ENCODE results near the gene AUH.

Gene AUH

GRCh38 chr9:91407580-91408318 is 46.0 kb upstream of the AUH start:
- Histone ChIP-seq H4K20me1 (ENCODE audit: insufficient read depth, low read length) (0 out of 2 replicates have a peak, but pooled peaks cover 3% of the 10 kb centered on the region), H3K27ac (ENCODE audit: low read length) (no peak overlapping the region), H3K79me2 (ENCODE audit: low read length) (no peaks in the 10 kb centered on the region), H3K36me3 (replicated peaks; ENCODE audit: low read depth, low read length) (no peaks in the 10 kb centered on the region), H3K27me3 (ENCODE audit: low read depth, low read length) (peaks cover 14% of the 10 kb centered on the region), H3K9ac (ENCODE audit: low read length) (no peak overlapping the region), H3K9me3 (ENCODE audit: insufficient read depth, low read length) (no peaks in the 10 kb centered on the region), H3K4me2 (ENCODE audit: low read length) (no peak overlapping the region), H3K4me3 (ENCODE audit: low read length) (no peak overlapping the region), H3K4me1 (ENCODE audit: low read length) (no peaks in the 10 kb centered on the region), H2AFZ (ENCODE audit: low read depth, low read length) (no peak overlapping the region)
- TF ChIP-seq, protein P1, sequence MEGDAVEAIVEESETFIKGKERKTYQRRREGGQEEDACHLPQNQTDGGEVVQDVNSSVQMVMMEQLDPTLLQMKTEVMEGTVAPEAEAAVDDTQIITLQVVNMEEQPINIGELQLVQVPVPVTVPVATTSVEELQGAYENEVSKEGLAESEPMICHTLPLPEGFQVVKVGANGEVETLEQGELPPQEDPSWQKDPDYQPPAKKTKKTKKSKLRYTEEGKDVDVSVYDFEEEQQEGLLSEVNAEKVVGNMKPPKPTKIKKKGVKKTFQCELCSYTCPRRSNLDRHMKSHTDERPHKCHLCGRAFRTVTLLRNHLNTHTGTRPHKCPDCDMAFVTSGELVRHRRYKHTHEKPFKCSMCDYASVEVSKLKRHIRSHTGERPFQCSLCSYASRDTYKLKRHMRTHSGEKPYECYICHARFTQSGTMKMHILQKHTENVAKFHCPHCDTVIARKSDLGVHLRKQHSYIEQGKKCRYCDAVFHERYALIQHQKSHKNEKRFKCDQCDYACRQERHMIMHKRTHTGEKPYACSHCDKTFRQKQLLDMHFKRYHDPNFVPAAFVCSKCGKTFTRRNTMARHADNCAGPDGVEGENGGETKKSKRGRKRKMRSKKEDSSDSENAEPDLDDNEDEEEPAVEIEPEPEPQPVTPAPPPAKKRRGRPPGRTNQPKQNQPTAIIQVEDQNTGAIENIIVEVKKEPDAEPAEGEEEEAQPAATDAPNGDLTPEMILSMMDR (IDR thresholded peaks at IDR 0.05; ENCODE audit: low read depth, low read length), result no peak
- no peak for TF ChIP-seq EZH2phosphoT487 (IDR thresholded peaks at IDR 0.05; ENCODE audit: low read depth)

DNA sequence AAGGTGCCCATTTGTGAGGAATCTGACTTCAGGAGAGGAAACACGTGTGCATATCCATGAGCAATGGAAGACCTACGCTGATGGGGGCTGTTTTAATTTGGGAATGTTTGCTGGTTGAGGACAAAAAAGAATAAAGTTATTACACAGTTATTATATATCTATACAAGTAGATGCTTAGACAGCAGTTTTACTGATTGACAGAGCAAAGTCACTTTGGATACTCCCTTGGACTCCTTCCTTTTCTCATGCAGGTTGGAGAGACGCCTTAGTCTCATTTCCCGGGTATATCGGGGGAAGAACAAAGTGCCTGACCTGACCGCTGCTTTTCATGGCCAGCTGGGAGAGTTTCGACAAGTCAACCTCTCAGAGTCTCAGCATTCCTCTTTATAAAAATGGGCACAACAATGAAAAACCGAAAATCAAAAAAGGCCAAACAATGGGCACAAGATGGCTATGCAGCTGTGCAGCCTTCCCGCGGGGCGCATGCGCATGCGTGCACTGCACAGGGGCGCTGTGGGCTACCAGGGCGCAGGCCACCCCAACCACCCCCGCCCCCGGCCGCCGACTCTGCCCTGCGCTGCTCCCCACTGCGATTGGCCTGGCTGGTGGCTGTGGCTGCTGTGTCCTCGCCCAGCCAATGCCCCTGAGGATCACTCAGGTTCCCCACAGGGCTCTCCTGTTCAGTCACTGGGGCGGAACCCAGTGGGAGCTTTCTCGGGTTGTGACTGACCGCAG is 43.8 kb upstream of the AUH start:
- Histone ChIP-seq H3K9ac (ENCODE audit: low read length) (no peak overlapping the region), H3K9me3 (ENCODE audit: insufficient read depth, low read length) (no peaks in the 10 kb centered on the region), H3K27ac (ENCODE audit: low read length) (no peak overlapping the region), H3K4me3 (ENCODE audit: low read length) (no peak overlapping the region), H3K36me3 (replicated peaks; ENCODE audit: low read depth, low read length) (no peaks in the 10 kb centered on the region), H2AFZ (ENCODE audit: low read depth, low read length) (no peak overlapping the region), H3K4me2 (ENCODE audit: low read length) (no peak overlapping the region), H3K79me2 (ENCODE audit: low read length) (no peaks in the 10 kb centered on the region), H3K4me1 (ENCODE audit: low read length) (no peaks in the 10 kb centered on the region), H3K27me3 (ENCODE audit: low read depth, low read length) (peaks cover 32% of the 10 kb centered on the region), H4K20me1 (ENCODE audit: insufficient read depth, low read length) (0 out of 2 replicates have a peak, but pooled peaks cover 3% of the 10 kb centered on the region)
- no peak for TF ChIP-seq EZH2phosphoT487 (IDR thresholded peaks at IDR 0.05; ENCODE audit: low read depth)
- TF ChIP-seq, protein P1 (IDR thresholded peaks at IDR 0.05; ENCODE audit: low read depth, low read length), result no peak

- H3K27me3 ChIP-seq (ENCODE audit: low read depth, low read length), result peaks cover 46% of the 10 kb centered on the region
- H4K20me1 ChIP-seq (ENCODE audit: insufficient read depth, low read length), result 0 out of 2 replicates have a peak, but pooled peaks cover 3% of the 10 kb centered on the region
- H3K4me3 ChIP-seq (ENCODE audit: low read length), result no peak overlapping the region
- H3K27ac ChIP-seq (ENCODE audit: low read length), result no peak overlapping the region
- H3K9ac ChIP-seq (ENCODE audit: low read length), result no peak overlapping the region
- H3K9me3 ChIP-seq (ENCODE audit: insufficient read depth, low read length), result no peaks in the 10 kb centered on the region
- no peaks in the 10 kb centered on the region for H3K79me2 ChIP-seq (ENCODE audit: low read length)
- no peak overlapping the region for H3K4me2 ChIP-seq (ENCODE audit: low read length)
- no peaks in the 10 kb centered on the region for H3K36me3 ChIP-seq (replicated peaks; ENCODE audit: low read depth, low read length)
- no peak overlapping the region for H2AFZ ChIP-seq (ENCODE audit: low read depth, low read length)
- H3K4me1 ChIP-seq (ENCODE audit: low read length), result no peaks in the 10 kb centered on the region
- no peak for TF ChIP-seq EZH2phosphoT487 (IDR thresholded peaks at IDR 0.05; ENCODE audit: low read depth)
- TF ChIP-seq, protein P1 (IDR thresholded peaks at IDR 0.05; ENCODE audit: low read depth, low read length), result no peak
These were observed 42.2 kb upstream of the AUH start for GRCh38 chr9:91403665-91404543.
